HEK293T (cell line): ENCODE measurements around the gene CCDC57.

ENCODE experiments used
- ARNT ChIP-seq: fragments of 450-650 bp; IDR thresholded peaks from 2 replicates; pipeline ENCODE4 v1.6.1; 2017; ENCODE audit warnings: mild to moderate bottlenecking
- BHLHE40 ChIP-seq: fragments of 450-650 bp; IDR thresholded peaks from 2 replicates; pipeline ENCODE4 v1.6.1; 2016; ENCODE audit warnings: mild to moderate bottlenecking, moderate library complexity, borderline replicate concordance
- CTBP1 ChIP-seq: fragments of 450-650 bp; IDR thresholded peaks from 2 replicates; pipeline ENCODE4 v1.6.1; 2016; ENCODE audit warnings: borderline replicate concordance
- FOXA1 ChIP-seq: fragments of 450-650 bp; IDR thresholded peaks from 2 replicates; pipeline ENCODE4 v1.6.1; 2016; ENCODE audit warnings: mild to moderate bottlenecking
- FOXK2 ChIP-seq: fragments of 450-650 bp; IDR thresholded peaks from 2 replicates; pipeline ENCODE4 v1.6.1; 2016; ENCODE audit warnings: mild to moderate bottlenecking
- FOXM1 ChIP-seq: fragments of 450-650 bp; IDR thresholded peaks from 2 replicates; pipeline ENCODE4 v1.6.1; 2017; ENCODE audit warnings: mild to moderate bottlenecking, borderline replicate concordance
- HDGF ChIP-seq: fragments of 450-650 bp; IDR thresholded peaks from 2 replicates; pipeline ENCODE4 v1.6.1; 2017; ENCODE audit warnings: antibody characterized with exemption, borderline replicate concordance
- L3MBTL2 ChIP-seq: fragments of 450-650 bp; conservative IDR thresholded peaks from 2 replicates; pipeline ENCODE4 v1.6.1; 2016; ENCODE audit warnings: mild to moderate bottlenecking
- LEF1 ChIP-seq: fragments of 450-650 bp; IDR thresholded peaks from 2 replicates; pipeline ENCODE4 v1.6.1; 2017; ENCODE audit warnings: mild to moderate bottlenecking, borderline replicate concordance
- PKNOX1 ChIP-seq: fragments of 450-650 bp; IDR thresholded peaks from 2 replicates; pipeline ENCODE4 v1.6.1; 2016
- SP1 ChIP-seq: fragments of 450-650 bp; IDR thresholded peaks from 2 replicates; pipeline ENCODE4 v1.6.1; 2017
- SUZ12 ChIP-seq: fragments of 450-650 bp; IDR thresholded peaks from 2 replicates; pipeline ENCODE4 v1.6.1; 2016; ENCODE audit warnings: mild to moderate bottlenecking
- TARDBP ChIP-seq: fragments of 450-650 bp; IDR thresholded peaks from 2 replicates; pipeline ENCODE4 v1.6.1; 2016

GRCh38 chr17:82097919-82098168 lies 114.8 kb downstream of the CCDC57 start:
- no peak for TF ChIP-seq SUZ12
- no peak for TF ChIP-seq SP1
- TF ChIP-seq FOXM1 = 0 out of 2 replicates have a peak, but pooled peaks have one; percentile 36
- no peak for TF ChIP-seq FOXK2
- no peak for TF ChIP-seq BHLHE40
- TF ChIP-seq FOXA1 = no peak
- TF ChIP-seq HDGF = no peak
- 0 out of 2 replicates have a peak, but pooled peaks have one; percentile 50 for TF ChIP-seq ARNT
- TF ChIP-seq L3MBTL2 = no peak
- TF ChIP-seq PKNOX1 = no peak
- no peak for TF ChIP-seq TARDBP
- no peak for TF ChIP-seq CTBP1
- 0 out of 2 replicates have a peak, but pooled peaks have one; percentile 8 for TF ChIP-seq LEF1
